Measurements from ENCODE around the gene IRX1.

Gene IRX1

GRCh38 chr5:3595006-3595961 is at the start of gene IRX1:
TSS of gene IRX1 (plus strand) at chr5:3595832. CDS start at chr5:3596106, 274 bp downstream.
- peak within 1 kb of the TSS; percentile 41; the same call in 1 of the 2 replicates for H3K9ac ChIP-seq (ENCODE audit: low read depth, low read length)
- H3K4me3 ChIP-seq (ENCODE audit: low read length): peak within 1 kb of the TSS; percentile 61
- peaks cover 6% of the 10 kb centered on the region; the same call in 1 of the 2 replicates for H3K4me1 ChIP-seq (ENCODE audit: insufficient read depth, low read length)
- no peaks in the 10 kb centered on the region for H3K9me3 ChIP-seq (ENCODE audit: insufficient read depth, low read depth, low read length)
- H3K36me3 ChIP-seq (ENCODE audit: insufficient read depth, low read depth, low read length): no peaks in the 10 kb centered on the region
- no peak within 1 kb of the TSS for H3K27ac ChIP-seq (ENCODE audit: low read length)
- H3K27me3 ChIP-seq (ENCODE audit: insufficient read depth, low read length): peaks cover 96% of the 10 kb centered on the region

- H3K9me3 ChIP-seq (ENCODE audit: insufficient read depth, low read depth, low read length): no peaks in the 10 kb centered on the region
- H3K4me1 ChIP-seq (ENCODE audit: insufficient read depth, low read length): no peaks in the 10 kb centered on the region
- H3K4me3 ChIP-seq (ENCODE audit: low read length): no peak overlapping the region
- no peaks in the 10 kb centered on the region for H3K27me3 ChIP-seq (ENCODE audit: insufficient read depth, low read length)
- H3K27ac ChIP-seq (ENCODE audit: low read length): no peak overlapping the region
- H3K36me3 ChIP-seq (ENCODE audit: insufficient read depth, low read depth, low read length): no peaks in the 10 kb centered on the region
- H3K9ac ChIP-seq (ENCODE audit: low read depth, low read length): no peak overlapping the region
Observed at GRCh38 chr5:3546028-3546427, 49.6 kb upstream of the IRX1 start.

DNA sequence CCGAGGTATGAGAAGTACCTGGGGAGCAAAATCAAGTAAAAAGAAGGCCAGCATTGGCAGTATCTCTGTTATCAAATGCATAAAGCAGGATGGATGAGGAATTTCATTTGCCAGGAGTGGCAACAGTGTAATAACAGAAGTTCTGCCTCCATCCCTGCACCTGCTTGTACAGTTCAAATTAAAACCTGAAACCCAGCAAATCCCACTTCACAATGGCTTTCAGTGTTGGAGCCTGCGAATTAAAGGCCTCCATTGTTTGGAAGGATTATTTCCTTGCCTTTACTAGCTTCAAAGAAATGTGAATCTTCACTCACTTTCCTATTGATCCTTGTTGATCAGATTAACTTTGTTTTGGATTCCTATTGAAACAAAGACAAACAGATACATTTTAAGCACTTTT is 31.5 kb upstream of the IRX1 start:
- H3K27me3 ChIP-seq (ENCODE audit: insufficient read depth, low read length): no peaks in the 10 kb centered on the region
- H3K4me3 ChIP-seq (ENCODE audit: low read length): no peak overlapping the region
- no peak overlapping the region for H3K9ac ChIP-seq (ENCODE audit: low read depth, low read length)
- H3K4me1 ChIP-seq (ENCODE audit: insufficient read depth, low read length): peaks cover 10% of the 10 kb centered on the region; the same call in 1 of the 2 replicates
- peaks cover 15% of the 10 kb centered on the region; the same call in 1 of the 2 replicates for H3K9me3 ChIP-seq (ENCODE audit: insufficient read depth, low read depth, low read length)
- H3K36me3 ChIP-seq (ENCODE audit: insufficient read depth, low read depth, low read length): no peaks in the 10 kb centered on the region
- H3K27ac ChIP-seq (ENCODE audit: low read length): no peak overlapping the region

DNA sequence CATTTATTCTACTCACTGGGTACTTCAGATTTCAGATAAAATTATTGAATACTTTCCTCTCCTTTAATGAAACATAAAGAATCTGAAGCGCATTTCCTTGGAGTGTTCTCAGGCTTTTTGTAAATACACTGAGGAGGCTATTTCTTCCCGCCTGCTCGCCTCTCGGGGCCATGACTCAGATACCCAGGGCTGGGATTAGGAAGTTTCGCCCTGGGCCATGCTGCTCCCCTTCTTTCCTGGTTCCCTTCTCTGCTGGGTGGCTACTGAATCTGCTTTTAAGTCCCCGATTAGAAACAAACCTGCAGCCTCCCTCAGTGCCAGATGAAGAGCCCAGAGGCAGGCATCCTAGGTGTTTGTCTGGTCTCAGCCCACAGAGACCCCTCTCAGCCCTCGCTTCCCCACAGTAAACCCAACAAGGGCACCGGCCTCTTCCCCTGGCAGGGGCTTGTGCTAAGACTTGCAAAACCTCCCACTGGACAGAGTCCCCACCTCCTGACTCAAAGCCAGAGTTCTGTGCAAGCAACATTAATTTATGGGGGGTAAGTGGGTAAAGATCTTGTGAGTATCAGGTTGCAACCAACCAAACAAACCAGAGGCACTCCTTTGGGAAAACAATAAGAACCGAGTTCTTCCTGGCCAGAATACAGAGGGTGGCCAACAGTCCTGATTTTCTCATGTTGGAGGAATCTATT is 30.7 kb upstream of the IRX1 start:
- Histone ChIP-seq H3K9ac (ENCODE audit: low read depth, low read length) (no peak overlapping the region), H3K4me1 (ENCODE audit: insufficient read depth, low read length) (peaks cover 10% of the 10 kb centered on the region; the same call in 1 of the 2 replicates), H3K27ac (ENCODE audit: low read length) (no peak overlapping the region), H3K9me3 (ENCODE audit: insufficient read depth, low read depth, low read length) (peaks cover 9% of the 10 kb centered on the region; the same call in 1 of the 2 replicates), H3K27me3 (ENCODE audit: insufficient read depth, low read length) (no peaks in the 10 kb centered on the region), H3K36me3 (ENCODE audit: insufficient read depth, low read depth, low read length) (no peaks in the 10 kb centered on the region), H3K4me3 (ENCODE audit: low read length) (no peak overlapping the region)

- Histone ChIP-seq H3K36me3 (ENCODE audit: insufficient read depth, low read depth, low read length) (no peaks in the 10 kb centered on the region), H3K9me3 (ENCODE audit: insufficient read depth, low read depth, low read length) (no peaks in the 10 kb centered on the region), H3K27ac (ENCODE audit: low read length) (no peak overlapping the region), H3K4me3 (ENCODE audit: low read length) (no peak overlapping the region), H3K4me1 (ENCODE audit: insufficient read depth, low read length) (no peaks in the 10 kb centered on the region), H3K27me3 (ENCODE audit: insufficient read depth, low read length) (peaks cover 74% of the 10 kb centered on the region), H3K9ac (ENCODE audit: low read depth, low read length) (no peak overlapping the region)
Observed at GRCh38 chr5:3584724-3585531, 10.7 kb upstream of the IRX1 start.

DNA sequence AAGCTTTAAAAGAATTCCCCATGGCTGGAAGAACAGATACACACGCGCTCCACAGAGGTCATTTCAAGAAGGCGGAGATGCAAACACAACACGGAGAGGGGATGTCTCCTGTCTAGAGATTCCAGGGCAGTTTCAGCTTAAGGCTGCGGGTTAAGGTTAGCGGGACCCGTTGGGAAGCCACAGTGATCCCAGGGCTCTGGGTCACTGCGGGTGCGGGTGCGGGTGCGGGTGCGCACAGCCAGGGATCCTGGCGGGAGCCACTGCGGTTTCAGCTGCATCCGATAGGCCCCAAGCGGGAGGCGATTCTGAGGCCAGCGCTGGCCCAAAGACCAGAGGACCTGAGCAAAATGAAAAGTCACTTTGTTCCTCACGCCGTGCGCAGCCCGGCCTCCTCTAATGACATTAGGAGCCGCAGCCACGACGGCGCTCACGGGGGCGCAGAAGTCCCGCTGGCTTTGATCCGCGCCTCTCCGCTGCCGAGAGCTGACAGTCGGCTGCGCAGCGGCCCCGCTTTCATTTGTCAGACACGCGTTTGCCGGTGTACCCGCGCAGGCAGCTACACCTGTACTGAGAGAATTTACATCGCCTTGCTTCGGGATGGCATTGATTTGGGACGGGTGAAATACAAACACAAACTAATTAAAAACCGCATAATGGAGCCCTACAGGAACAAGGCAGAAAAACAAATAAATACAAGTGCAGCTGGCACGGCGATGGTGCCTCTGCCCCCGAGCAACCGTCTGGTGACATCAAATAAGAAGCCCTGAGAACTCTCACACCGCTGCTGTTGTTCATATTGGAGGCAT is 5.3 kb upstream of the IRX1 start:
- Histone ChIP-seq H3K27me3 (ENCODE audit: insufficient read depth, low read length) (peaks cover 100% of the 10 kb centered on the region), H3K36me3 (ENCODE audit: insufficient read depth, low read depth, low read length) (no peaks in the 10 kb centered on the region), H3K27ac (ENCODE audit: low read length) (no peak overlapping the region), H3K4me1 (ENCODE audit: insufficient read depth, low read length) (no peaks in the 10 kb centered on the region; the same call in 1 of the 2 replicates), H3K9me3 (ENCODE audit: insufficient read depth, low read depth, low read length) (no peaks in the 10 kb centered on the region), H3K4me3 (ENCODE audit: low read length) (peak overlapping the region; percentile 52), H3K9ac (ENCODE audit: low read depth, low read length) (no peak overlapping the region)

DNA sequence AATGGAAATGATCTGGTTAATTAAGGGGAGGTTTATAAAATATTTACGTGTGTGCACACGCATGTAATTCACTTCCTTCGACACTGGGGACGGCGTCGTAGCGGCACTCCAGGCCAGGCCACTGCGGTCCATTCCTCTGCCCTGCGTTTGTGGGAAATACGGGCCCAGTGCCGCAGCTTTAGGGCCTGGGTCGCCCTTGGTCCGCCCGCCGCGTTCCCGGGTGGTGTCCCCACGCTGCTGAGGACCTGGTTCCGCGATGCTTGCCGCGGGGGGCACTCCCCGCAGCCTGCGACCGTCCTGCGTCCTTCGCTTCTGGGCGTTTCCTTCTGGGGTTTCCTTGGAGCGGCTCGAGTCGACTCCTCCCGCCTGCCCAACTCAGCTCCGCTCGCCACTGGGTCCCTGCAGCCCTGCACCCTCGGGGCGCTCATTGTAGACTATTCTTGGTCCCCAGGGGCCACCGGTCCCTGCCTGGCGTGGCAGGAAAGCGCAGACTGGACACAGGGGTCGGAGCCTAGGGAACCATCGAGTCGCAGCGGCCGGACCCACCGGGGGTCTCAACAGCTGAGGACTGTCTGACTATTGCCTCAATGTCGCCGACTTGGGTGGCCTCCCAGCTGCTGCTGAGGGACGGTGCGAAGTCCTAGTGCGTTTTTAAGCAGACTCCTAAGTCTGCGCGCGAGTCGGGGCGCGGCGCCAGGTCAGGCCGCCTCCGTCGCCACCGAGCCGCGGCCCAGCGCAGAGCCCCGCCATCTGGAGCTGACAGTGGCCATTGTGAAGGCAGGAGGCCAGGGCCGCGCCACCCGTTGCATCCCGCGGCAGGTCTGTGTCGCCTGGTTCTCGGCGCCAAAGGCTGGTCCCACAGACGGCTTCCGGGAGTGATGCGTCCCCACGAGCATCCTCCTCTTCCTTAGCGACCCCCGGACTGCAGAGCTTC is 4.4 kb upstream of the IRX1 start:
- Histone ChIP-seq H3K4me3 (ENCODE audit: low read length) (peak overlapping the region; percentile 52), H3K27me3 (ENCODE audit: insufficient read depth, low read length) (peaks cover 96% of the 10 kb centered on the region), H3K36me3 (ENCODE audit: insufficient read depth, low read depth, low read length) (no peaks in the 10 kb centered on the region), H3K9ac (ENCODE audit: low read depth, low read length) (no peak overlapping the region), H3K27ac (ENCODE audit: low read length) (no peak overlapping the region), H3K9me3 (ENCODE audit: insufficient read depth, low read depth, low read length) (no peaks in the 10 kb centered on the region), H3K4me1 (ENCODE audit: insufficient read depth, low read length) (no peaks in the 10 kb centered on the region; the same call in 1 of the 2 replicates)

- Histone ChIP-seq H3K36me3 (ENCODE audit: insufficient read depth, low read depth, low read length) (no peaks in the 10 kb centered on the region), H3K4me1 (ENCODE audit: insufficient read depth, low read length) (no peaks in the 10 kb centered on the region; the same call in 1 of the 2 replicates), H3K27ac (ENCODE audit: low read length) (no peak overlapping the region), H3K4me3 (ENCODE audit: low read length) (no peak overlapping the region; the same call in 1 of the 2 replicates), H3K27me3 (ENCODE audit: insufficient read depth, low read length) (peaks cover 96% of the 10 kb centered on the region), H3K9ac (ENCODE audit: low read depth, low read length) (no peak overlapping the region), H3K9me3 (ENCODE audit: insufficient read depth, low read depth, low read length) (no peaks in the 10 kb centered on the region)
Observed at GRCh38 chr5:3592298-3592697, 3.3 kb upstream of the IRX1 start.

DNA sequence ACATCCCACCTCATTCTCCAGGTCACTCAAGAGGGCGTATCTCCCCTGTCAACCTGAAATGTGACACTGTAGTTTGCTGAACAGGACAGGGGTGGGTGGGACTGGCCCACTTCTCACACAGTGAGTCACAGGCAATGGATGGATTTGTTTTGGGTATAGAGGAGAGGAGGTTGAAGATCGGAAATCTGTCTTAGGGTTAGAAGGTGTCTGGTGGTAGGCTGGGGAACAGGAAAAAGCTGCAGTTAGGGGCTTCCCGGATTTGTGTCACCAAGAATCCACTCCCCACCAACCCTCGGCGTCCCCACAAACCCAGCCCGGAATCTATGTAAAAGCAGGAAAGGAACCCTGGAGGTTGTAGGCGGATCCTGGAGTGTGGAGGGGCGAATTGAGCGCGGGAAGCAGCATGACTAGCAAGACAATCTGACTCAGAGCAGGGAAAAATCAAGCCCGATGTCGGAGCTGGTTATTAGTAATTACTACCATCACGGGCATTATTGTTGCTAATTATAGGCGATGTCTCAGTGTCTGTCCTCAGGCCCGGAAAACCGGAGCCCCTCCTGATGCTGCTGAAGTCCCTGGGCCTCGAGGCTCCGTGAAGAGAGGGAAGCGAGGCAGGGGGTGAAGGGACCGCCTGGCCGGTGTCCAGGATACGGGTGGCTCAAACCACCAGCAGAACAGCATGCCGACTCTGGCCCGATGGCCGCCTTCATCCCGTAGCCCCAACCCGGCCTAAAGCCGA is 1.7 kb upstream of the IRX1 start:
- H3K9me3 ChIP-seq (ENCODE audit: insufficient read depth, low read depth, low read length): no peaks in the 10 kb centered on the region
- peaks cover 96% of the 10 kb centered on the region for H3K27me3 ChIP-seq (ENCODE audit: insufficient read depth, low read length)
- H3K4me3 ChIP-seq (ENCODE audit: low read length): peak overlapping the region; percentile 61; the same call in 1 of the 2 replicates
- H3K36me3 ChIP-seq (ENCODE audit: insufficient read depth, low read depth, low read length): no peaks in the 10 kb centered on the region
- H3K27ac ChIP-seq (ENCODE audit: low read length): no peak overlapping the region
- peaks cover 5% of the 10 kb centered on the region; the same call in 1 of the 2 replicates for H3K4me1 ChIP-seq (ENCODE audit: insufficient read depth, low read length)
- no peak overlapping the region for H3K9ac ChIP-seq (ENCODE audit: low read depth, low read length)

Data from iPS-20b (cell line).